Activated T-cell treated with anti-CD3 and anti-CD28 coated beads, Interleukin-2, amount 50 U/mL, for 48 hours (primary cell): ENCODE results near the gene LCE3B.

Experiments
- DNase-seq, 2 experiments: peaks; one replicate each; pipeline ENCODE4 v3.0.0-alpha.2; 2020

Gene LCE3B

DNA sequence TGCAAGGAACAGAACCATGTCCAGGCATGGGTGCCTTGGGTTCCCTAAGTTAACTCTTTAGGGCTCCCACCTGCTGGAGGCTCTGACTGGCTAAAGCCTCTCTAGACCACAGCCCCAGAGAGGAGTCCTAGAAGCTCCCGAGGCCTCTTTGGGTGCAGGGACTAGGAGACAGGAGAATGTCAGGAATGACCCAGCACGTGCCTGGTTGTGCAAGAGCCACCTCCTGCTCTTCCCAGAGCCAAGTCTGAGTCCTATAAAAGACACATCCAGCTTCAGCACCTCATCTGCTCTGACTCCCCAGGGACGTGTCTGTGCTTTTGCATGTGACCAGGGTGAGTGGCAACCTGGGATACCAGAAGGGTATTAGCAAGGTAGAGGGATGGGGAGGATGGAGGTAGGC lies 49.5 kb downstream of the LCE3B start, which contains the start of gene LCE2D:
Gene LCE2D, plus strand, starts transcription at position 283 of the 400 bp plus-strand sequence. CDS start 726 bp downstream, outside the sequence.
- no peak for DNase-seq
